Fibroblast of lung (primary cell): ENCODE results near the gene MYLK3. TPM values are rescaled to one million over a fixed set of nuclear protein-coding genes. Genes with fewer than 3 reads are reported as not detected.

Source experiments
- DNase-seq, 2 donors: peaks; one replicate each; pipeline versions ENCODE4 v3.0.0 to v3.0.0-alpha.2; 2010; ENCODE audit warnings: low read depth in 2 of 2
- H2AFZ ChIP-seq: 2 replicates; pipeline ENCODE4 v1.5.1; 2012; ENCODE audit warnings: low read length, control low read depth, inconsistent platforms
- H3K27ac ChIP-seq: 2 replicates; pipeline ENCODE4 v1.5.1; 2011; ENCODE audit warnings: low read length, control low read depth; ENCODE audit not compliant: insufficient read depth
- H3K27me3 ChIP-seq: 2 replicates; pipeline ENCODE4 v1.5.1; 2011; ENCODE audit warnings: mild to moderate bottlenecking, low read length; ENCODE audit not compliant: control insufficient read depth, insufficient read depth
- H3K36me3 ChIP-seq: 2 replicates; pipeline ENCODE4 v1.5.1; 2011; ENCODE audit warnings: low read length; ENCODE audit not compliant: control insufficient read depth, insufficient read depth
- H3K4me1 ChIP-seq: 2 replicates; pipeline ENCODE4 v1.5.1; 2011; ENCODE audit warnings: low read length; ENCODE audit not compliant: control insufficient read depth, insufficient read depth; ENCODE audit errors: extremely low read depth
- H3K4me2 ChIP-seq: 2 replicates; pipeline ENCODE4 v1.5.1; 2011; ENCODE audit warnings: low read length, control low read depth; ENCODE audit not compliant: insufficient read depth; ENCODE audit errors: extremely low read depth
- H3K4me3 ChIP-seq, 4 experiments: fragments of 200-600 bp in 1 of 4; sonication (generic) in 1 of 4; replicated peaks in 1 of 4; 2 replicates each; pipeline ENCODE4 v1.5.1; 2011 to 2016; ENCODE audit warnings: low read length in 4 of 4, low read depth in 3 of 4, mild to moderate bottlenecking in 3 of 4, control low read depth in 2 of 4, inconsistent platforms in 1 of 4, mixed read lengths in 1 of 4; ENCODE audit not compliant: insufficient read depth in 1 of 4; ENCODE audit errors: control extremely low read depth in 1 of 4
- H3K79me2 ChIP-seq: 2 replicates; pipeline ENCODE4 v1.5.1; 2012; ENCODE audit warnings: mild to moderate bottlenecking, low read length, inconsistent platforms; ENCODE audit not compliant: control insufficient read depth, insufficient read depth
- H3K9ac ChIP-seq: 2 replicates; pipeline ENCODE4 v1.5.1; 2011; ENCODE audit warnings: mild to moderate bottlenecking, low read length, control low read depth; ENCODE audit not compliant: insufficient read depth
- H3K9me3 ChIP-seq: 2 replicates; pipeline ENCODE4 v1.5.1; 2012; ENCODE audit warnings: low read depth, low read length; ENCODE audit not compliant: control insufficient read depth, insufficient read depth
- H4K20me1 ChIP-seq: 2 replicates; pipeline ENCODE4 v1.5.1; 2011; ENCODE audit warnings: low read length; ENCODE audit not compliant: control insufficient read depth, insufficient read depth; ENCODE audit errors: extremely low read depth
- CTCF ChIP-seq, 2 donors: IDR thresholded peaks in 1 of 2; conservative IDR thresholded peaks in 1 of 2; 1 replicate in 1 of 2; 2 replicates in 1 of 2; pipeline ENCODE4 v1.5.1; 2011 to 2012; ENCODE audit warnings: low read length in 2 of 2, control low read depth in 1 of 2, inconsistent platforms in 1 of 2, low read depth in 1 of 2, mild to moderate bottlenecking in 1 of 2
- EZH2 ChIP-seq: IDR thresholded peaks from 2 replicates; pipeline ENCODE4 v1.5.1; 2012; ENCODE audit warnings: low read length, control low read depth, mild to moderate bottlenecking; ENCODE audit errors: missing control alignments
- polyA plus RNA-seq, 2 donors: library from polyadenylated mRNA; depleted of rRNA in 1 of 2; stranded (reverse) in 1 of 2; unstranded in 1 of 2; fragments of >200 nt; gene quantifications; 2 replicates each; pipeline ENCODE4 v1.2.1, GENCODE V29; 2011 to 2012; ENCODE audit warnings: missing spikeins in 1 of 2
- total RNA-seq: library from RNA; depleted of rRNA; stranded (reverse); fragments of >200 nt; gene quantifications from 2 replicates; pipeline ENCODE4 v1.2.1, GENCODE V29; 2014

The MYLK3 gene
- total and polyA plus RNA-seq, 2 donors (not counting 1 experiment from before 2014, with no cell fraction given), result 0.07 to 0.17 TPM

GRCh38 chr16:46706642-46707041, 41.5 kb downstream of the MYLK3 start:
- H3K4me2 ChIP-seq, result no peak overlapping the region
- no peaks in the 10 kb centered on the region for H4K20me1 ChIP-seq
- H3K9me3 ChIP-seq, result no peaks in the 10 kb centered on the region
- no peaks in the 10 kb centered on the region for H3K79me2 ChIP-seq
- H3K4me3 ChIP-seq, result no peak overlapping the region
- DNase-seq, result no peak
- no peaks in the 10 kb centered on the region for H3K4me1 ChIP-seq
- H3K9ac ChIP-seq, result no peak overlapping the region
- H2AFZ ChIP-seq, result no peak overlapping the region
- no peak overlapping the region for H3K27ac ChIP-seq
- no peak for TF ChIP-seq EZH2
- no peak for TF ChIP-seq CTCF (conservative IDR thresholded peaks at IDR 0.05 in 1 of 2, IDR thresholded peaks at IDR 0.05 in 1 of 2; ENCODE audit: low read depth in 1 of 2, low read length in 2 of 2)
- H3K27me3 ChIP-seq, result no peaks in the 10 kb centered on the region
- no peaks in the 10 kb centered on the region for H3K36me3 ChIP-seq

GRCh38 chr16:46702030-46702429, 46.1 kb downstream of the MYLK3 start:
- H3K9ac ChIP-seq, result no peak overlapping the region
- H2AFZ ChIP-seq, result no peak overlapping the region
- H4K20me1 ChIP-seq, result no peaks in the 10 kb centered on the region
- no peak overlapping the region for H3K4me2 ChIP-seq
- H3K9me3 ChIP-seq, result no peaks in the 10 kb centered on the region
- H3K27ac ChIP-seq, result no peak overlapping the region
- H3K79me2 ChIP-seq, result no peaks in the 10 kb centered on the region
- H3K27me3 ChIP-seq, result no peaks in the 10 kb centered on the region
- TF ChIP-seq EZH2 (no peak), CTCF (conservative IDR thresholded peaks at IDR 0.05 in 1 of 2, IDR thresholded peaks at IDR 0.05 in 1 of 2; ENCODE audit: low read depth in 1 of 2, low read length in 2 of 2) (no peak)
- H3K4me3 ChIP-seq, result no peak overlapping the region
- H3K4me1 ChIP-seq, result no peaks in the 10 kb centered on the region
- no peak for DNase-seq
- no peaks in the 10 kb centered on the region for H3K36me3 ChIP-seq

- Histone ChIP-seq H3K79me2 (no peaks in the 10 kb centered on the region), H3K4me2 (no peak overlapping the region), H3K27me3 (no peaks in the 10 kb centered on the region), H3K27ac (no peak overlapping the region), H3K4me3 (no peak overlapping the region), H3K4me1 (no peaks in the 10 kb centered on the region), H3K9ac (no peak overlapping the region), H4K20me1 (no peaks in the 10 kb centered on the region), H3K9me3 (no peaks in the 10 kb centered on the region), H3K36me3 (no peaks in the 10 kb centered on the region), H2AFZ (no peak overlapping the region)
- no peak for TF ChIP-seq CTCF (conservative IDR thresholded peaks at IDR 0.05 in 1 of 2, IDR thresholded peaks at IDR 0.05 in 1 of 2; ENCODE audit: low read depth in 1 of 2, low read length in 2 of 2)
- TF ChIP-seq EZH2, result no peak
- no peak for DNase-seq
Measured at GRCh38 chr16:46701615-46702014, 46.5 kb downstream of the MYLK3 start.
